Limb (tissue), 2 donors: ENCODE results near the gene CLP1.
"Not testable (repeated sequence)": the region's sequence is repeated elsewhere in the genome, so short reads cannot be mapped to it uniquely, and the experiment has no call there.

Experiments used
- DNase-seq, 2 donors: peaks; one replicate each; pipeline ENCODE4 v3.0.0-alpha.2; 2016; ENCODE audit errors: extremely low spot score in 2 of 2

Gene CLP1

GRCh38 chr11:57640068-57640800 lies 17.3 kb upstream of the CLP1 start:
- no peak for DNase-seq

- DNase-seq = no peak
Observed at GRCh38 chr11:57641011-57641807, 16.4 kb upstream of the CLP1 start.

GRCh38 chr11:57643802-57644201 lies 13.8 kb upstream of the CLP1 start:
- no peak for DNase-seq

GRCh38 chr11:57644748-57645688 lies 12.5 kb upstream of the CLP1 start:
- peak; percentile 70 to 87 for DNase-seq

- peak in 1 of 2 donors; percentile 47 for DNase-seq
Observed at GRCh38 chr11:57645689-57646085, 11.9 kb upstream of the CLP1 start.

GRCh38 chr11:57646194-57646798 lies 11.3 kb upstream of the CLP1 start:
- no peak for DNase-seq

- peak in 1 of 2 donors; percentile 44 for DNase-seq
Observed at GRCh38 chr11:57646799-57647303, 10.7 kb upstream of the CLP1 start.

- peak in 1 of 2 donors; percentile 53 for DNase-seq
Observed at GRCh38 chr11:57647372-57647771, 10.2 kb upstream of the CLP1 start.

GRCh38 chr11:57647960-57648800 lies 9.4 kb upstream of the CLP1 start:
- DNase-seq = peak in 1 of 2 donors; percentile 53

GRCh38 chr11:57648801-57649735 lies 8.5 kb upstream of the CLP1 start:
- DNase-seq = peak in 1 of 2 donors; percentile 68

- peak in 1 of 2 donors; percentile 91 for DNase-seq
Observed at GRCh38 chr11:57649826-57650738, 7.5 kb upstream of the CLP1 start, which contains the start of gene YPEL4. Gene YPEL4, minus strand, starts transcription at chr11:57649912. Its CDS starts 2,805 bp downstream, at chr11:57647107.

- DNase-seq = no peak
Observed at GRCh38 chr11:57650739-57651090, 6.8 kb upstream of the CLP1 start.

- DNase-seq = no peak
Observed at GRCh38 chr11:57651408-57651807, 6.2 kb upstream of the CLP1 start.

GRCh38 chr11:57652230-57652629 lies 5.3 kb upstream of the CLP1 start:
- not testable (repeated sequence) for DNase-seq

- DNase-seq = no peak
Observed at GRCh38 chr11:57652662-57653061, 4.9 kb upstream of the CLP1 start.

GRCh38 chr11:57653163-57653562 lies 4.4 kb upstream of the CLP1 start:
- DNase-seq = no peak

GRCh38 chr11:57656885-57657193 lies 723 bp upstream of the CLP1 start:
- no peak for DNase-seq

GRCh38 chr11:57658023-57658361 lies 430 bp downstream of the CLP1 start:
- DNase-seq = no peak
